GM12801 (cell line): ENCODE measurements around the gene SOS2.

Experiments used
- CTCF ChIP-seq: IDR thresholded peaks from one replicate; pipeline ENCODE4 v1.5.1; 2011; ENCODE audit warnings: control low read depth; ENCODE audit not compliant: insufficient read length; ENCODE audit errors: extremely low read depth

SOS2 gene

GRCh38 chr14:50101417-50101816 is 130.0 kb downstream of the SOS2 start:
- TF ChIP-seq CTCF: no peak

GRCh38 chr14:50100805-50101204 is 130.6 kb downstream of the SOS2 start:
- no peak for TF ChIP-seq CTCF

GRCh38 chr14:50099335-50099734 is 132.0 kb downstream of the SOS2 start:
- TF ChIP-seq CTCF: no peak

- no peak for TF ChIP-seq CTCF
Observed at GRCh38 chr14:50095895-50096294, 135.5 kb downstream of the SOS2 start.

- TF ChIP-seq CTCF: no peak
Observed at GRCh38 chr14:50094056-50094755, 137.2 kb downstream of the SOS2 start.

- TF ChIP-seq CTCF: no peak
Observed at GRCh38 chr14:50093496-50093895, 137.9 kb downstream of the SOS2 start.

GRCh38 chr14:50092006-50092555 is 139.3 kb downstream of the SOS2 start:
- TF ChIP-seq CTCF: no peak
